NCI-H446 (cell line): ENCODE results near the gene C19orf85.
"Not testable (repeated sequence)": the region's sequence is repeated elsewhere in the genome, so short reads cannot be mapped to it uniquely, and the experiment has no call there.

ENCODE experiments used
- DNase-seq, 2 experiments: peaks; one replicate each; lab custom pipeline; 2025; lab: John Stamatoyannopoulos, UW

The C19orf85 gene

GRCh38 chr19:55440411-55441105, 24.0 kb downstream of the C19orf85 start:
- no peak for DNase-seq

- DNase-seq: no peak
Measured at GRCh38 chr19:55439052-55439451, 25.5 kb downstream of the C19orf85 start.

- DNase-seq: no peak
Measured at GRCh38 chr19:55437410-55437809, 27.1 kb downstream of the C19orf85 start.

GRCh38 chr19:55436847-55437246, 27.7 kb downstream of the C19orf85 start:
- DNase-seq: no peak

GRCh38 chr19:55435020-55435419, 29.5 kb downstream of the C19orf85 start:
- DNase-seq: no peak

- DNase-seq: no peak
Measured at GRCh38 chr19:55434356-55434919, 30.1 kb downstream of the C19orf85 start.

GRCh38 chr19:55433292-55433691, 31.3 kb downstream of the C19orf85 start:
- DNase-seq: no peak

GRCh38 chr19:55432241-55432959, 32.2 kb downstream of the C19orf85 start:
- DNase-seq: no peak

- no peak for DNase-seq
Measured at GRCh38 chr19:55431183-55431582, 33.4 kb downstream of the C19orf85 start.

GRCh38 chr19:55426042-55426441, 38.5 kb downstream of the C19orf85 start:
- no peak for DNase-seq

- DNase-seq: no peak
Measured at GRCh38 chr19:55424518-55424917, 40.0 kb downstream of the C19orf85 start.

GRCh38 chr19:55423225-55424005, 41.1 kb downstream of the C19orf85 start:
- no peak for DNase-seq

- DNase-seq: not testable (repeated sequence)
Measured at GRCh38 chr19:55421281-55421680, 43.3 kb downstream of the C19orf85 start.

GRCh38 chr19:55419624-55420236, 44.8 kb downstream of the C19orf85 start:
- DNase-seq: no peak

- no peak for DNase-seq
Measured at GRCh38 chr19:55419103-55419502, 45.4 kb downstream of the C19orf85 start.

GRCh38 chr19:55418185-55418584, 46.4 kb downstream of the C19orf85 start:
- peak; percentile 55 to 81 for DNase-seq
